ENCODE results near the gene PRKD1. TPM values are rescaled to one million over a fixed set of nuclear protein-coding genes. Genes with fewer than 3 reads are reported as not detected.

The PRKD1 gene
- total RNA-seq, 8 experiments from 2014 or later, result 0.25 to 15.2 (median 3.1) TPM

GRCh38 chr14:29925101-29925722 lies 2.4 kb downstream of the PRKD1 start:
- ATAC-seq (replicated peaks in 6 of 8), result no peak
- H3K4me3 ChIP-seq, result peak overlapping the region in 2 of 5 donors; percentile 5 to 85
- H3K27ac ChIP-seq, result no peak overlapping the region
- in situ Hi-C loops (cut with MboI; ENCODE audit: low pct_unique_long_range_greater_than_20kb in 2 of 9, low sequenced_read_pairs in 9 of 9, unreplicated experiment in 9 of 9), result no loop called here
- peaks cover 6 to 13% of the 10 kb centered on the region in 2 donors for H3K4me1 ChIP-seq (replicated peaks in 1 of 2)
- 10 to 100% (median 73%) methylated on average over 1 to 5 of the region's 5 CpGs for WGBS, 10 experiments

- no peaks in the 10 kb centered on the region for H3K4me1 ChIP-seq (replicated peaks in 1 of 2)
- in situ Hi-C loops (cut with MboI; ENCODE audit: low pct_unique_long_range_greater_than_20kb in 2 of 9, low sequenced_read_pairs in 9 of 9, unreplicated experiment in 9 of 9), result no loop called here
- H3K27ac ChIP-seq, result no peak overlapping the region
- 30% methylated on average over 1 of the region's 2 CpGs; no CpG with 5 or more reads in 9 of the 10 experiments for WGBS, 10 experiments
- H3K4me3 ChIP-seq, result no peak overlapping the region
- no peak for ATAC-seq (replicated peaks in 6 of 8)
Measured at GRCh38 chr14:29919845-29920244, 7.8 kb downstream of the PRKD1 start.

GRCh38 chr14:29918981-29919380 lies 8.7 kb downstream of the PRKD1 start:
- no peak overlapping the region for H3K27ac ChIP-seq
- in situ Hi-C loops (cut with MboI; ENCODE audit: low pct_unique_long_range_greater_than_20kb in 2 of 9, low sequenced_read_pairs in 9 of 9, unreplicated experiment in 9 of 9), result no loop called here
- WGBS, 10 experiments, result 3 to 100% (median 90%) methylated on average over 1 to 2 of the region's 2 CpGs; no CpG with 5 or more reads in 2 of the 10 experiments
- no peak for ATAC-seq (replicated peaks in 6 of 8)
- no peaks in the 10 kb centered on the region for H3K4me1 ChIP-seq (replicated peaks in 1 of 2)
- no peak overlapping the region for H3K4me3 ChIP-seq

GRCh38 chr14:29913566-29913965 lies 14.1 kb downstream of the PRKD1 start:
- ATAC-seq (replicated peaks in 6 of 8), result no peak
- H3K4me3 ChIP-seq, result no peak overlapping the region
- in situ Hi-C loops (cut with MboI; ENCODE audit: low pct_unique_long_range_greater_than_20kb in 2 of 9, low sequenced_read_pairs in 9 of 9, unreplicated experiment in 9 of 9), result no loop called here
- 74 to 100% (median 91%) methylated on average over 1 to 5 of the region's 5 CpGs; no CpG with 5 or more reads in 1 of the 10 experiments for WGBS, 10 experiments
- no peaks in the 10 kb centered on the region for H3K4me1 ChIP-seq (replicated peaks in 1 of 2)
- H3K27ac ChIP-seq, result no peak overlapping the region

GRCh38 chr14:29911810-29912209 lies 15.8 kb downstream of the PRKD1 start:
- whole genome bisulfite sequencing, 10 experiments, result 46 to 97% (median 80%) methylated on average over 1 to 3 of the region's 3 CpGs; no CpG with 5 or more reads in 1 of the 10 experiments
- Histone ChIP-seq H3K4me3 (no peak overlapping the region), H3K4me1 (replicated peaks in 1 of 2) (no peaks in the 10 kb centered on the region), H3K27ac (no peak overlapping the region)
- in situ Hi-C loops (cut with MboI; ENCODE audit: low pct_unique_long_range_greater_than_20kb in 2 of 9, low sequenced_read_pairs in 9 of 9, unreplicated experiment in 9 of 9), result no loop called here
- no peak for ATAC-seq (replicated peaks in 6 of 8)

GRCh38 chr14:29908652-29909577 lies 18.7 kb downstream of the PRKD1 start:
- Histone ChIP-seq H3K27ac (no peak overlapping the region), H3K4me3 (no peak overlapping the region), H3K4me1 (replicated peaks in 1 of 2) (no peaks in the 10 kb centered on the region)
- in situ Hi-C loops (cut with MboI; ENCODE audit: low pct_unique_long_range_greater_than_20kb in 2 of 9, low sequenced_read_pairs in 9 of 9, unreplicated experiment in 9 of 9), result no loop called here
- 56 to 100% (median 100%) methylated on average over 1 to 7 of the region's 26 CpGs; no CpG with 5 or more reads in 3 of the 10 experiments for WGBS, 10 experiments
- no peak for ATAC-seq (replicated peaks in 6 of 8)

GRCh38 chr14:29906256-29906870 lies 21.3 kb downstream of the PRKD1 start:
- in situ Hi-C loops (cut with MboI; ENCODE audit: low pct_unique_long_range_greater_than_20kb in 2 of 9, low sequenced_read_pairs in 9 of 9, unreplicated experiment in 9 of 9), result no loop called here
- H3K4me3 ChIP-seq, result no peak overlapping the region
- no peak for ATAC-seq (replicated peaks in 6 of 8)
- peaks cover 0 to 5% of the 10 kb centered on the region in 2 donors for H3K4me1 ChIP-seq (replicated peaks in 1 of 2)
- H3K27ac ChIP-seq, result no peak overlapping the region
- 80 to 100% (median 86%) methylated on average over 1 to 3 of the region's 3 CpGs; no CpG with 5 or more reads in 3 of the 10 experiments for WGBS, 10 experiments

- 60 to 93% (median 84%) methylated on average over 1 to 7 of the region's 7 CpGs for WGBS, 10 experiments
- H3K4me3 ChIP-seq, result no peak overlapping the region
- H3K27ac ChIP-seq, result no peak overlapping the region
- H3K4me1 ChIP-seq (replicated peaks in 1 of 2), result peaks cover 0 to 5% of the 10 kb centered on the region in 2 donors
- in situ Hi-C loops (cut with MboI; ENCODE audit: low pct_unique_long_range_greater_than_20kb in 2 of 9, low sequenced_read_pairs in 9 of 9, unreplicated experiment in 9 of 9), result no loop called here
- no peak for ATAC-seq (replicated peaks in 6 of 8)
Measured at GRCh38 chr14:29905543-29905942, 22.1 kb downstream of the PRKD1 start.

- H3K4me3 ChIP-seq, result no peak overlapping the region
- H3K27ac ChIP-seq, result no peak overlapping the region
- in situ Hi-C loops (cut with MboI; ENCODE audit: low pct_unique_long_range_greater_than_20kb in 2 of 9, low sequenced_read_pairs in 9 of 9, unreplicated experiment in 9 of 9), result no loop called here
- H3K4me1 ChIP-seq (replicated peaks in 1 of 2), result peaks cover 0 to 9% of the 10 kb centered on the region in 2 donors
- no peak for ATAC-seq (replicated peaks in 6 of 8)
- 48 to 89% (median 79%) methylated on average over 1 to 4 of the region's 4 CpGs for WGBS, 10 experiments
Measured at GRCh38 chr14:29900609-29901350, 26.9 kb downstream of the PRKD1 start.

- in situ Hi-C loops (cut with MboI; ENCODE audit: low pct_unique_long_range_greater_than_20kb in 2 of 9, low sequenced_read_pairs in 9 of 9, unreplicated experiment in 9 of 9), result no loop called here
- WGBS, 10 experiments, result 0 to 87% (median 63%) methylated on average over 1 to 2 of the region's 2 CpGs
- ATAC-seq (replicated peaks in 6 of 8), result no peak
- Histone ChIP-seq H3K4me1 (replicated peaks in 1 of 2) (peaks cover 0 to 9% of the 10 kb centered on the region in 2 donors), H3K27ac (no peak overlapping the region), H3K4me3 (no peak overlapping the region)
Measured at GRCh38 chr14:29898470-29898869, 29.2 kb downstream of the PRKD1 start.

GRCh38 chr14:29897181-29897580 lies 30.5 kb downstream of the PRKD1 start:
- no peak overlapping the region for H3K4me3 ChIP-seq
- H3K27ac ChIP-seq, result no peak overlapping the region
- H3K4me1 ChIP-seq (replicated peaks in 1 of 2), result peaks cover 0 to 4% of the 10 kb centered on the region in 2 donors
- in situ Hi-C loops (cut with MboI; ENCODE audit: low pct_unique_long_range_greater_than_20kb in 2 of 9, low sequenced_read_pairs in 9 of 9, unreplicated experiment in 9 of 9), result no loop called here
- ATAC-seq (replicated peaks in 6 of 8), result no peak
- WGBS, 10 experiments, result 83 to 100% (median 91%) methylated on average over 1 of the region's 1 CpG; no CpG with 5 or more reads in 1 of the 10 experiments

- peak in 1 of 8 experiments; percentile 24 for ATAC-seq (replicated peaks in 6 of 8)
- Histone ChIP-seq H3K4me1 (replicated peaks in 1 of 2) (peaks cover 0 to 4% of the 10 kb centered on the region in 2 donors), H3K27ac (no peak overlapping the region), H3K4me3 (no peak overlapping the region)
- WGBS, 10 experiments, result 61 to 96% (median 83%) methylated on average over 2 to 4 of the region's 4 CpGs
- in situ Hi-C loops (cut with MboI; ENCODE audit: low pct_unique_long_range_greater_than_20kb in 2 of 9, low sequenced_read_pairs in 9 of 9, unreplicated experiment in 9 of 9), result no loop called here
Measured at GRCh38 chr14:29896354-29896821, 31.3 kb downstream of the PRKD1 start.

Measured in motor neuron (in vitro differentiated cells).